Tibial nerve (tissue), 4 donors: ENCODE data around the gene SEL1L2. TPM values are rescaled to one million over a fixed set of nuclear protein-coding genes. Genes with fewer than 3 reads are reported as not detected.

Source experiments
- DNase-seq, 2 donors: peaks; one replicate each; pipeline ENCODE4 v3.0.0-alpha.2; 2019; ENCODE audit warnings: low spot score in 2 of 2
- H3K27ac ChIP-seq, 4 donors: fragments of 200-600 bp; sonication (generic) in 3 of 4; one replicate each; pipeline ENCODE4 v1.5.1; 2017 to 2019; ENCODE audit warnings: mild to moderate bottlenecking in 1 of 4
- H3K27me3 ChIP-seq, 2 donors: fragments of 200-600 bp; sonication (generic) in 1 of 2; one replicate each; pipeline versions ENCODE4 v1.5.1 to v1.6.0; 2017 to 2019
- H3K36me3 ChIP-seq, 3 donors: fragments of 200-600 bp; sonication (generic); one replicate each; pipeline ENCODE4 v1.5.1; 2018 to 2019
- H3K4me1 ChIP-seq, 4 donors: fragments of 200-600 bp; sonication (generic) in 3 of 4; one replicate each; pipeline ENCODE4 v1.5.1; 2017 to 2019
- H3K4me3 ChIP-seq, 4 donors: fragments of 200-600 bp; sonication (generic) in 3 of 4; one replicate each; pipeline ENCODE4 v1.5.1; 2017 to 2019; ENCODE audit warnings: mild to moderate bottlenecking in 1 of 4, moderate library complexity in 1 of 4
- H3K9me3 ChIP-seq, 4 donors: fragments of 200-600 bp; sonication (generic) in 3 of 4; one replicate each; pipeline ENCODE4 v1.5.1; 2017 to 2019
- CTCF ChIP-seq, 5 experiments: fragments of 200-600 bp in 3 of 5; fragments of 450-650 bp in 2 of 5; sonication (generic) in 3 of 5; IDR thresholded peaks; one replicate each; pipeline ENCODE4 v1.5.1; 2016 to 2019; ENCODE audit warnings: antibody characterized with exemption in 5 of 5, mild to moderate bottlenecking in 3 of 5, moderate library complexity in 2 of 5
- EP300 ChIP-seq, 2 donors: sonication (generic); formaldehyde crosslinking; IDR thresholded peaks; one replicate each; pipeline ENCODE4 v1.6.1; 2017; ENCODE audit warnings: antibody characterized with exemption in 2 of 2, mild to moderate bottlenecking in 1 of 2
- POLR2A ChIP-seq, 2 donors: fragments of 450-650 bp; IDR thresholded peaks; one replicate each; pipeline ENCODE4 v1.6.1; 2017; ENCODE audit warnings: antibody characterized with exemption in 2 of 2, mild to moderate bottlenecking in 2 of 2, moderate library complexity in 2 of 2
- WGBS, 2 donors: methylation state at CpG; one replicate each; pipeline ENCODE4 v1.1.5; 2018; 5-methylcytosine and 5-hydroxymethylcytosine counted together
- total RNA-seq, 4 donors: library from RNA; depleted of rRNA; stranded (reverse); fragments of >200 nt; gene quantifications; one replicate each; pipeline ENCODE4 v1.1.0, GENCODE V29; 2016

The SEL1L2 gene
- total RNA-seq, 4 donors from 2014 or later = not detected

DNA sequence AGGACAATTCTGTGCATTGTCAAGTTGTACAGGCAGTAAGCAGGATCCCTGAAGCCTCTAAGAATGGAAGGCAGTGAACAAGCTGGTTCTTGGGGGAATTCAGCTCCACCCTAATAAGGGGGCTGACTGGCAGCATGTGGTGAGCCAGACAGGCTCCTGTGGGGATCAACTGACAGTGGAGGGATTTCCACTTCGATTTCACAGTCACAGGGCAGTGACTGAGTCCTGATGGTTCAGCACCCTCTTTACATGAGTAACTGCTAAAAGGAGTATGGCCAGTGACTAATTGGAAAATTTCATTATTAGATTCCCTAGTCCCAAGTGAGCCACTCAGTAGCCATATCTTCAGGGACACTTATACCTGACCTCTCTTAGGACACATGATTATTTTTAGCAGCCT lies 127.2 kb downstream of the SEL1L2 start:
- H3K27me3 ChIP-seq = no peaks in the 10 kb centered on the region
- H3K4me1 ChIP-seq = peaks cover 0 to 17% (median 0%) of the 10 kb centered on the region in 4 donors
- no peak overlapping the region for H3K4me3 ChIP-seq
- TF ChIP-seq EP300 (IDR thresholded peaks at IDR 0.05) = no peak
- TF ChIP-seq POLR2A (IDR thresholded peaks at IDR 0.05) = no peak
- TF ChIP-seq CTCF (IDR thresholded peaks at IDR 0.05) = no peak
- DNase-seq = no peak
- no peaks in the 10 kb centered on the region for H3K9me3 ChIP-seq
- H3K27ac ChIP-seq = no peak overlapping the region
- WGBS, 2 donors = 71 to 80% methylated on average over 1 of the region's 1 CpG
- H3K36me3 ChIP-seq = no peaks in the 10 kb centered on the region

GRCh38 chr20:13862245-13862644 lies 128.2 kb downstream of the SEL1L2 start:
- no peak overlapping the region for H3K4me3 ChIP-seq
- no peaks in the 10 kb centered on the region for H3K27me3 ChIP-seq
- H3K27ac ChIP-seq = no peak overlapping the region
- TF ChIP-seq CTCF (IDR thresholded peaks at IDR 0.05) = no peak
- no peak for TF ChIP-seq EP300 (IDR thresholded peaks at IDR 0.05)
- no peak for TF ChIP-seq POLR2A (IDR thresholded peaks at IDR 0.05)
- no peak for DNase-seq
- H3K4me1 ChIP-seq = peaks cover 0 to 17% (median 0%) of the 10 kb centered on the region in 4 donors
- H3K36me3 ChIP-seq = no peaks in the 10 kb centered on the region
- no peaks in the 10 kb centered on the region for H3K9me3 ChIP-seq
- 80 to 96% methylated on average over 2 of the region's 2 CpGs for WGBS, 2 donors

- Histone ChIP-seq H3K4me3 (no peak overlapping the region), H3K27ac (no peak overlapping the region), H3K36me3 (no peaks in the 10 kb centered on the region), H3K27me3 (no peaks in the 10 kb centered on the region), H3K9me3 (no peaks in the 10 kb centered on the region), H3K4me1 (no peaks in the 10 kb centered on the region)
- TF ChIP-seq POLR2A (IDR thresholded peaks at IDR 0.05) (no peak), CTCF (IDR thresholded peaks at IDR 0.05) (no peak), EP300 (IDR thresholded peaks at IDR 0.05) (no peak)
- DNase-seq = no peak
Observed at GRCh38 chr20:13858871-13859270, 131.5 kb downstream of the SEL1L2 start.

DNA sequence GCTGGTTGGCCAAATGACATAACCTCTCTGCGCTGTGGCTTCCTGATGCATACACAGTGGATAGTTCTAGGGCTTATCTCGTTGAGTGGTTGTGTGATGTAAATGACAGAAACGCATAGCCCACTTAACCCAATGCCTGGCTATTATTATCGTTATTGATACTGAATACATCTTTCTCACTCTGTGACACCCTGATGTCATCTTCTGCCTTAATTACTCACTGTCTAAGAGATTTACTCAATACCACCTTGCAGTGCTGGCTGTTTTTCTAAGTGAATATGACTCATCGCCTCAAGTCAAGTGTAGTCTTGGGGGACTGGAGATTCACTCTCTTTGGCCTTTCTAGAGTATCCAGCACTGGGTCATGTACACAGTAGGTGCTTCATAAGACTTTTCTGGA lies 132.0 kb downstream of the SEL1L2 start:
- Histone ChIP-seq H3K4me3 (no peak overlapping the region), H3K36me3 (no peaks in the 10 kb centered on the region), H3K27me3 (no peaks in the 10 kb centered on the region), H3K27ac (no peak overlapping the region), H3K9me3 (no peaks in the 10 kb centered on the region), H3K4me1 (no peaks in the 10 kb centered on the region)
- DNase-seq = no peak
- WGBS, 2 donors = 93 to 97% methylated on average over 5 of the region's 5 CpGs
- TF ChIP-seq POLR2A (IDR thresholded peaks at IDR 0.05) = no peak
- no peak for TF ChIP-seq EP300 (IDR thresholded peaks at IDR 0.05)
- TF ChIP-seq CTCF (IDR thresholded peaks at IDR 0.05) = no peak

DNA sequence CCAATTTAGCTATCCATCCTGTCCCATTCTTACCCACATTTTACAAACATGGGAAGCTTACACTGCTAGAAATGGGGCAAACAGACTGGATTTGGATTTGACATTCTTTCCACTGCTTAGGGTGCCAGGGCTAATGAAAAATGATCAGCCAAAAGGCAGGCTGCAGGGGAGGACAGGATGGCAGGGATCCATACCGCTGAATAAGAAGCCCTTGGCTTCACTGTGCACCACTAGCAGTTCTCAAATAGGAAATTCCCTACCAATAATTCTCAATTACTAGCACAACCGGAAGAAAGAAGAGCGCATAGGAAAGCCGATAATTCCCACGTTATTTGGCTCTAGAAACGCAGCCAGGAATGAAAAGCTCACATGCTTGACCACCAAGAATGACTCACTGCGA lies 132.5 kb downstream of the SEL1L2 start:
- H3K4me3 ChIP-seq = no peak overlapping the region
- H3K27ac ChIP-seq = no peak overlapping the region
- no peaks in the 10 kb centered on the region for H3K9me3 ChIP-seq
- no peak for DNase-seq
- no peaks in the 10 kb centered on the region for H3K27me3 ChIP-seq
- TF ChIP-seq POLR2A (IDR thresholded peaks at IDR 0.05) (no peak), CTCF (IDR thresholded peaks at IDR 0.05) (no peak), EP300 (IDR thresholded peaks at IDR 0.05) (no peak)
- no peaks in the 10 kb centered on the region for H3K4me1 ChIP-seq
- WGBS, 2 donors = 85 to 87% methylated on average over 7 of the region's 7 CpGs
- H3K36me3 ChIP-seq = no peaks in the 10 kb centered on the region
